C1 segment of cervical spinal cord (tissue), 14 donors: ENCODE data around the gene FBXL15.
A peak's percentile ranks its signal among the peaks of the same experiment; 100 is the strongest.

Source experiments
- DNase-seq, 14 donors: peaks; one replicate each; lab custom pipeline; 2025; lab: John Stamatoyannopoulos, UW

The FBXL15 gene

GRCh38 chr10:102420714-102421506, at the start of gene FBXL15:
Gene FBXL15, plus strand, starts transcription at chr10:102420836. Its CDS starts 294 bp downstream, at chr10:102421130.
- peak; percentile 86 to 98 (median 95) for DNase-seq

- no peak for DNase-seq
Observed at GRCh38 chr10:102371295-102371694, 49.3 kb upstream of the FBXL15 start.

- DNase-seq, result no peak
Observed at GRCh38 chr10:102375250-102375649, 45.4 kb upstream of the FBXL15 start.

GRCh38 chr10:102375867-102376266, 44.8 kb upstream of the FBXL15 start:
- DNase-seq, result no peak

GRCh38 chr10:102376901-102377300, 43.7 kb upstream of the FBXL15 start:
- DNase-seq, result no peak

GRCh38 chr10:102379383-102379782, 41.3 kb upstream of the FBXL15 start:
- DNase-seq, result no peak

GRCh38 chr10:102381983-102382382, 38.7 kb upstream of the FBXL15 start:
- no peak for DNase-seq

- no peak for DNase-seq
Observed at GRCh38 chr10:102382871-102383270, 37.8 kb upstream of the FBXL15 start.

- DNase-seq, result no peak
Observed at GRCh38 chr10:102384053-102384452, 36.6 kb upstream of the FBXL15 start.

- no peak for DNase-seq
Observed at GRCh38 chr10:102384606-102385429, 35.8 kb upstream of the FBXL15 start.

- no peak for DNase-seq
Observed at GRCh38 chr10:102389894-102390293, 30.7 kb upstream of the FBXL15 start.

- no peak for DNase-seq
Observed at GRCh38 chr10:102392306-102392705, 28.3 kb upstream of the FBXL15 start.

- no peak for DNase-seq
Observed at GRCh38 chr10:102393411-102394078, 27.1 kb upstream of the FBXL15 start.

- DNase-seq, result peak; percentile 45 to 96 (median 86)
Observed at GRCh38 chr10:102394079-102394800, 26.4 kb upstream of the FBXL15 start.

- peak in 1 of 14 donors; percentile 46 for DNase-seq
Observed at GRCh38 chr10:102394801-102395399, 25.7 kb upstream of the FBXL15 start.

GRCh38 chr10:102395400-102396316, 25.0 kb upstream of the FBXL15 start, which contains the start of gene NFKB2:
Gene NFKB2, plus strand, starts transcription at chr10:102395705. Its CDS starts 255 bp downstream, at chr10:102395960.
- DNase-seq, result peak in 12 of 14 donors; percentile 16 to 84 (median 60)

GRCh38 chr10:102396317-102396650, 24.4 kb upstream of the FBXL15 start:
- no peak for DNase-seq

GRCh38 chr10:102396730-102397151, 23.9 kb upstream of the FBXL15 start:
- DNase-seq, result no peak

- no peak for DNase-seq
Observed at GRCh38 chr10:102397222-102398171, 23.1 kb upstream of the FBXL15 start.
